Left cardiac atrium (tissue), 4 donors: Measurements from ENCODE around the gene MGAT1. TPM values are rescaled to one million over a fixed set of nuclear protein-coding genes. Genes with fewer than 3 reads are reported as not detected.

Experiments
- ATAC-seq, 2 donors: fragments of 200-7000 bp; cut with Tn5 transposase; one replicate each; pipeline ENCODE4 v1.9.1; 2020; ENCODE audit warnings: mild to moderate bottlenecking in 2 of 2, moderate library complexity in 2 of 2
- DNase-seq: peaks from one replicate; pipeline ENCODE4 v3.0.0-alpha.2; 2020
- intact Hi-C, 2 donors: fragments of 100-400 bp; cut with DNase I; formaldehyde crosslinking; loops; one replicate each; pipeline versions ENCODE4 v1.14.1 to v1.15.1; 2022 to 2023
- total RNA-seq, 2 donors: library from RNA; stranded (reverse); fragmentation: NEBNext Ultra II Directional; extraction: Animal tissue kit (Norgen Biotek cat#: 25700); gene quantifications; one replicate each; pipeline ENCODE4 v1.2.1, GENCODE V29; 2021
- donor health status: DM: no; HTN: yes; CAD: no.
- donor health status: DM: no; HTN: yes; CAD: no; lungs with severe emphysema.
- donor health status: DM: yes; HTN: yes; CAD: no.
- donor health status: Dilated cardiomyopathy.

MGAT1 gene
- total RNA-seq, 2 donors from 2014 or later, result 95.8 to 133 TPM

DNA sequence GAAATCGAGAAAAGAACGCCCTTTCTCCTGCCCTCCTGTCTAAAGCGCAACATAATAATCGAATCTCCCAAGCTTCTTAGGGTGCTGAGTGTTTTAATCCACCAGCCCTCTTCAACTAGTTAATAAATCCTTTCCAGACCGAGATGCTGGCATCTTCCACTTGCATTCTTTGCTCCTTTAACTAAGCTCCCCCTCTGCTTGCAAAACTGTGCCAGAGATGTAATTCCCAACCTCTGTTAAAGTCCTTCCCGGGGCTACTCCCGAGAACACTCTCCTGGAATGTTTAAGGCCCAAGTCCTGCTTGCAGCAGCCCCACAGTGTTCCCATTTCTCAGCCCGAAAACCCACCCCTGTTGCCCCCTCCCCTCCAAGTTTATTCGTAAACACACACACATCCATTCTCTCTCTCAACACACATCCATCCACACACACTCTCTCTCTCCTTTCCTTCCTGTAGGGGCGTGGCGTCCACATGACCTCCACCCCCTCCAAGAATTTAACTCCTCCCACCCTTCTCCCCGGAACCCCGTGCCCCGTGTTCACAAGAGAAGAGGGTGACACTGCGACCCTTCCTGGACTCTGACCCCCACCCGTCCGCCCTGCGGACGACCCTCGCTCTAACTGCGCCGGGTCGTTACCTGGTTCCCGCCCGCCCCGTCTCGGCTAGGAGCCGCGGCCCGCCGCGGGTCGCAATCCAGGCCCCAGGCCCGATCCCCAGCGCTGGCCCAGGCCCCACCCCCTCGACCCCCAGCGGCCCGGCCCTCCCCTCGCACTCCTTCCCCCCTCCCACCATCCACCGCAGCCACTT lies 7.0 kb upstream of the MGAT1 start:
- peak; percentile 92 to 95 for ATAC-seq
- peak; percentile 80 for DNase-seq
- intact Hi-C loops, result no loop called here

DNA sequence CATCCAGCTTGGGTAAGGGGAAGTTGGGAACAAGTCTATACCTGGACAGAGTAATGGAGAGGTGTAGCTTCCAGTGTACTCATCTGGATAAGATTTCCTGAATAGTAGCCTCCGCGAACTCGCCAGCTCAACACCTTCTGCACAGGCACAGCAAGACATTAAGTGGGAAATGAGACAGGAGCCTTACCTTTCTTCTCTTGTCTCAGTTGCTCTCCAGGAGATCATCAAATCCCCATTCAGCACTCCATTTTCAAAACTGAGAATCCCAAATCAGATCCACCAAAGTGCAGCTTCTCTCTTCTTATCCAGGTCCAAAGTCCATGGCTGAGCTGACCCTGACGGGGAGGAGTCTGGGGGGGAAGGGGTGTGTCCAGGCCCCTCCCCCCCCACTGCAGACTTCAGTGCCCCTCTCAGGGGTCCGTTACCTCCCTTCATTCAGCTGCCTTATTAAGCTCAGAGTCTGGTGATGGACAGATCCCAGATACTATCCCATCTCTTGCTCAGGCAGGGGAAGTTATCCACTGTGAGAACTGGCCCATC lies 5.9 kb upstream of the MGAT1 start:
- ATAC-seq, result no peak
- DNase-seq, result no peak
- intact Hi-C loops, result no loop called here

DNA sequence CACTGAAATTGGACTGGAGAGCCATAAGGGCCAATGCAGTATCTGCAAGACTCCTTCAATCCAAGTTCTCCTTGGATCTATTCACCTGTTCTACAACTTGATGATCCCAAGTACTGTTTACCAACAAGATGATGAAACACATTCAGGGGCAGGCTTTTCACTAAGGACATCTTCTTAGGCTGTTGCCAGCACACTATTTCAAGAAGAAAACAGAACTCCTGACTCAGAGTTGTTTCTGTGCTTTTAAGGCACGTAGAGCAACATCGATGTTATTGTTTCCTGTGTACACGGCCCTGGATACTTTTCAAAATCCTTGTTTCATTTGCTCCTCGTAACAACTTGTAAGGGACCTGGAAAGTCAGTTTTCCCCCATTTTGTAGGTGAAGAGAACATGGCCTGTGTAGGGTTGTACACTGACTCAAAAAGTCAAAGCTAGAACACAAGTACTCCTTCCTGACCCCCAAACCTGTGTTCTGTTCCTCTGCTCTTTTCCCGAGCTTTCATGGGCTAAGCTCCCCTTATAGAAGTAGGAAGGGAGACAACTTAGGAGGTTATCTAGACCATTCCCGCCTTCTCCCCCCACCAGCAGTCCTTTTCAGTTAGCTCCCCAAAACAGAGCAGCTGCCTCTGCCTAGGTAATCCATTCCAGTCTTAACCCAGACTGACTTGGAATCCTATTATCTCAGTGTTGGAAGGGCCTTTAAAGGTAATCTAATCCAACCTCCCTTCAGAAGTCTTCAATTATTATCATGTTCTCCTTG lies 5.2 kb upstream of the MGAT1 start:
- DNase-seq (no peak), ATAC-seq (no peak)
- intact Hi-C loops, result no loop called here

DNA sequence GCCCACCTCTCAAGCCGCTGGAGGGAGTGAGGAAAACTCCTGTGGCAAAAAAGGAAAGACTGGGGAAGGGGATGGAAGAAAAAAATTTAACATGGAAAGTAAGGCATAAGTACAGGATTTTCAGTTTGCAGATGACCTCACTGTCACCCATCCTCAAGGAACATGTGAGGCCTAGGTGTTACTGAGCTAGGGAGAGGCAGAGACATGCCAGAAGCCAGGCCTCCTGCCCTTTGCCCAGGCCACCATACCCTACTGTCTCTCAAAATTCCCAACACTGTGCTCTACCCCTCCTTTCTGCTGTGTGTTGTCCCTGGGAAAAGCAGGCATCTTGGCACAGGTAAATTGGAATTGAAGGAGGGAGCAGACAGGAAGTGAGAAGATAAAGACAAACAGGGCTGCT lies 4.4 kb upstream of the MGAT1 start:
- DNase-seq (no peak), ATAC-seq (no peak)
- intact Hi-C loops, result no loop called here

DNA sequence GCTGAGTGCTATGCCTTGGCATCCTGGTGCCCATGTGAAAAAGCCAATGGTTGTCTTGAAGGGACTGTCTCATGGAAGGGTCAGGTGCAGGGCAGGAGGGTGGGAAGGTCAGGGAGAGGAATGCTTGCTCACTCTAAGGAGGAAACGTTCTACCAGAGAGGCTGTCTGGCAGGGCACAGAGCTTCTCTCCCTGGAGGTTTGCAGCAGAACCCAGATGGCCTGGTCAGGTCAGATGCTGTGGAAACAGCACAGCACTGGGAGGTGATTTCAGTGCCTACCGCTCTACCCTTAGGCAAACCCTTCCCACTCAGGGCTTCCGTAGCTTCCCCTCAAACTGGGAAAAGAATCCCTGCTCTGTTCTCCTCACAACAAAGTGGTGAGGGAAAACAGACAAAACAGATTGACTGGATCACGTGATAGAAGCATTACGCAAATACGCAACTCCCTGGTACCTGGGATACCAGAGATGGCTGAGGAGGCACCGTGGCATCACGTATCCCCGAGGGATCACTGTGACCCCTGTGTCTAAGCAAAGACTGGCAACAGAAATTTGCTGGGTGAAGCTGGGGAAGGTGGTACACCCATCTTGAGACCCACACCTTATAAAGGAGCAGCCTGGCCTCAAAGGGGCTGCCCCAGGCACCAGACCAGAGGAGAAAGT lies 3.9 kb upstream of the MGAT1 start:
- ATAC-seq (no peak), DNase-seq (no peak)
- intact Hi-C loops, result no loop called here

DNA sequence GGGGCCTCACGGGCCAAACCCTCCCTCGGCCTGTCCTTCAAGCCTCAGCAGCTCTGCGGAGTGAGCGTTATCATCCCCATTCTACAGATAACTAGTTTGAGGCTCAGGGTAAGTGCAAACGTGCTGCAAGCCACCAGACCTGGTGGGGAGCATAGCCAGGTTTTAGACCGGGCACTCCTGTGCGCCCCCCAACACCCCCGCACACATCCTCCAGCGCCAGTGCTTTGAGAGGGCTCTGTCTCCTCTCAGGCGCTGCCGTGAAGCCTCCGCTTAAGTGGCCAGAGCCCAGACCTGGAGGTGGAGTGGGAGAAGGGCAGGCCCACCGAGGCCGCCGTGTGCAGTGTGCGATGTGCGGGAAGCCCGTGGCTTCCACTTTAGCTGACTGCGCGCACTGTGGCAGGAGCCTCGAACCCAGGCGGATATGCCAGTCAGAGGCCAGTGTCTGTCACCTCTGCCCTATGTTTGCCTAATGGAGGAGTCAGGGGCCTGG lies 1.6 kb upstream of the MGAT1 start:
- DNase-seq (no peak), ATAC-seq (no peak)
- intact Hi-C loops, result no loop called here

DNA sequence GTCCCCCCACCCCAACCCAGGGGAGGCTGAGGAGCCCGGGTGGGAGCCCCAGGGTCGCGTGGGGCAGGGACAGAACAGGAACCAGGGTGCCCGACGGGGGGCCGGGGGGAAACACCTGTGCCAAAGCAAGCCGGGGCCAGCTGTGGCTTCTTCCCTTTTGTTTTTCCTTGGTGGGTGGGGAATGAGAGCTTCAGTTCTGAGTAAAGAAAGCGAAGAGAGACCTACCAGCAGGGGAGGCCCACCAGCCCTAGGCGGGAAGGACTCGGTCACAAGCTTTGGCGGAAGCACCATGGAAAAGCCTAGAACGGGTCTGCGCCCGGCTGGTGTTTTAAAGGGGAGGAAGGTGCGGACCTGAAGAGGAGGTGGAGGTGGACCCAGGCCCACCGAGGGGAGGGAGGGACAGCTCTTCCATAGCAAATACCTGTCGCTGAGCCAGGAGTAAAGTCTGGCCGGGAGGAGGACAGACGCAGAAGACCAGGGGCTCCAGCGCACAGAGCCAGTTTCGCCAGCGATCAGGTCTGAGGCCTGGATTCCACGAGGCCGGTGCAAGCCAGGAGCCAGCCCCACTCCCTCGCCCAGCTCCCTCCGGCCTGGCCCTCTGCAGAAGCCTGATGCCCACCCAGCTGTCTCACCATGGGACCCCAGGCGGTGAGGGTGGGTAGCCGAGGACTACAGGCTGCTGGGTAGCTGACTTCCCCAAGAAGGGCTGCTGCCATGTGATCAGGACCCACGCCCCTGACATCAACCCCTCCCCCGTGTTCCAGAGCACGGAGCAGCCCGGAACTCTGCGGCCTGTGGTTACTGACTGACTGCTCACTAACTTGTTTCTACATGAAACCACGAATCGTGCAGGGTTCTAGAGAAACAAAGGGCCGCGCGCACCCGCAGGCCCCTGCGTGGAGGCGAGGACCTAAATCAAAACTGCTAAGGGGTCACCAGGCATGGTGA lies 849 bp upstream of the MGAT1 start:
- peak; percentile 77 for DNase-seq
- peak; percentile 31 to 60 for ATAC-seq
- intact Hi-C loops, result no loop called here

DNA sequence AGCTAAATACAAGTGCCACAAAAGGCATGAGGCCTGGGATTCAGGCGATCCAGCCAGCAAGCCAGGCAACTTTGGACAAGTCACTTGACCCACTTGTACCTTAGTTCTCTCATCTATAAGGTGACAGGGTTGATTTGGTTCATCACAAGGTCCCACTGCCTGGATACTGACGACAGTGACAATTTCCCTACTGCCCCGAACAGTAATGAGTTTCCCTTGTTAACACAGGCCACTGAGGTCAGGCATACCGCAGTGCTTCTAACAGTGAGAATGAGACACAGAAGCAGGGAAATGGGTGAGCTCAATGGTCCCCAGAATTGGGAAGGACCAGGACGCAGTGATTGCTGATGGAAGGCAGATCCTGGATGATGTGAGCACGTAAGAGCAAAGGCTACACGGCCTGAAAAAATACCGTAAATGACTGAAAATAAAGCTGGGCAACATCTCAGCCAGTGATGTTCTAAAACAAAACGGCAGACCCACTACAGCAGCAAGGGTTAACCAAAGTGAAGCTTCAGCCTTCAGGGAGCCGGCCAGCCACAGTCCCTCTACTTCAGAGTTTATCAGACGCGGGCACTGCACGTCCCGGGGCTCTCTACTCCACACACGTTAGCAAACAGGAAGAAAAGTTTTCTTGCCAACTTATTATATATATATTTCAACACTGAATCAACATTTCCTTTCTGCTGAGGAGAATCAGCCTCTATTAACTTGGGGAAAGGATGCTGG lies 846 bp downstream of the MGAT1 start:
- intact Hi-C loops, result no loop called here
- ATAC-seq (peak; percentile 1 to 6), DNase-seq (no peak)

DNA sequence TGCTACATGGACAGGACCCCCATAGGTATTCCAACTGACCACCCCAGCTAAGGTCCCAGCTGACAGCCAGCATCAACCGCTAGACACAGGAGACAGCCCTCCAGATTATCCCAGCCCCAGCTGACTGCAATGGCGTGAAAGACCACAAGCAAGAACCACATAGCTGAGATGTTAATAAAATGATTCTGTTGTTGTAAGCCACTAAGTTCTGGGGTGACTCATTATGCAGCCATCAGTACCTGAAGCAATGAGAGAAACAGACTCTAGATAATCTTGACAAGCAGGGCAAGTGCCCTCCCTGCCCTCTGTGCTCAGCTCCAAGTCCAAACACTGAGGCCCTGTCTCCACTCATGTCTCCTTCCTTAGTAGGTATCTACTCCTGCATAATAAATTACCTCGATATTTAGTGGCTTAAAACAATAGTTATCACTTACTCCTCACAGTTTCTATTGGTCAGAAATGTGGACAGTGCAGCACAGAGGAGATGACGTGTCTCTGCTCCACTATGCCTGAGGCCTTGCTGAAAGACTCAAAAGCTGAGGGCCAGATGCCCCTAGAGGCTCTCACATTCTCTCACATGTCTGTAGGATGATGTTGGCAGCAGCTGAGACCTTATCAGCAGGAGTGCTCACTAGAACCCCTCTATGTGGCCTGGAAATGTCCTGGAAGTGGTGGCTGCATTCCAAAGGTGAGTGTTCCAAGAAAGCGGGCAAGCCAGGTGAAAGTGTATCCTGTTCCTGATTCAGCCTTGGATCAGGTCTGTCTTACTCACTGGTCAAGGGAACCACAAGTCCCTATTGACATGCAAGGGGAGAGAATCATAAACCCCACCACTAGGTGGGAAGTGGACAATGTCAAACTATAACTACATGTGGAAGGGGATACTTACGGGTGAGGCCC lies 2.5 kb downstream of the MGAT1 start:
- DNase-seq (no peak), ATAC-seq (no peak)
- intact Hi-C loops, result loop anchor here in 1 of 2 donors (10.0 kb wide), 1 partner anchor 245 kb away; the partner anchor contains the start of gene BTNL9

DNA sequence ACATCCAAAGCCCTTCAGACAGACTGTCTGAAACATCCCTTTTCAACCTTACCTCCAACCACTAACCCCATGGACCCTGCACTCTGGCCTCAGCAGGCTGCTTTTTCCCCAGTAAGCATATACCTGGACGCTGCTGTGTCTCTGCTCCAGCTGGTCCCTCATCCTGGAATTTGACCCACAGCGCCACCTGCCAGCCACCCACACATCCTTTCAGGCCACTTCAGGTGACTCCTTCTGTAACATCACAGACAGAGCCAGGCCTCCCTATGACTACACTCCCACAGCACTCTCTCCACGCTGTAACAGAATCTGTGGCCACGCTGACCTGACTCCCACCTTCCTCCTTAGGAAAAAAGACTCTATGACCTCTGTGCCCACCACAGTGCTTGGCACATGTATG lies 3.4 kb downstream of the MGAT1 start:
- ATAC-seq (no peak), DNase-seq (no peak)
- intact Hi-C loops, result loop anchor here in 1 of 2 donors (10.0 kb wide), 1 partner anchor 246 kb away; the partner anchor contains the start of gene BTNL9

DNA sequence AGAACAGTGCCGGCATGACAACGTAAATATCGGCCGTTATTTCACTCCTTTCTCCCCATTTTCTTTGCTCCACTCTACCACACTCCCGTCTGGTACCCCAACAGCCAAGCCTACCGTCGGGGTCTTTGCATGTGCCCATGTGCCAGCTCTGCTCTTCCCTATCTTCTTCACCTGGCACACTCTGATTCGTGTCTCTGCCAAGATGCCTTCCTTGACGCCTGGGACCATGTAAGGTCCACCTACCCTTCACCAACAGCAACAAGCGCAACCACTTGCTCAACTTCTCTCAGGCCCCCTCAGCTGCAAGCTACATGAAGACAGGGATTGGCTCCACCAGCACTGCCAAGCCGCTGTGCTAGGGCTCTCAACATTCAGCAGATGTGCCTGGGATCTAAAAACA lies 4.4 kb downstream of the MGAT1 start:
- DNase-seq (no peak), ATAC-seq (no peak)
- intact Hi-C loops, result loop anchor here in 1 of 2 donors (10.0 kb wide), 1 partner anchor 247 kb away; the partner anchor contains the start of gene BTNL9

DNA sequence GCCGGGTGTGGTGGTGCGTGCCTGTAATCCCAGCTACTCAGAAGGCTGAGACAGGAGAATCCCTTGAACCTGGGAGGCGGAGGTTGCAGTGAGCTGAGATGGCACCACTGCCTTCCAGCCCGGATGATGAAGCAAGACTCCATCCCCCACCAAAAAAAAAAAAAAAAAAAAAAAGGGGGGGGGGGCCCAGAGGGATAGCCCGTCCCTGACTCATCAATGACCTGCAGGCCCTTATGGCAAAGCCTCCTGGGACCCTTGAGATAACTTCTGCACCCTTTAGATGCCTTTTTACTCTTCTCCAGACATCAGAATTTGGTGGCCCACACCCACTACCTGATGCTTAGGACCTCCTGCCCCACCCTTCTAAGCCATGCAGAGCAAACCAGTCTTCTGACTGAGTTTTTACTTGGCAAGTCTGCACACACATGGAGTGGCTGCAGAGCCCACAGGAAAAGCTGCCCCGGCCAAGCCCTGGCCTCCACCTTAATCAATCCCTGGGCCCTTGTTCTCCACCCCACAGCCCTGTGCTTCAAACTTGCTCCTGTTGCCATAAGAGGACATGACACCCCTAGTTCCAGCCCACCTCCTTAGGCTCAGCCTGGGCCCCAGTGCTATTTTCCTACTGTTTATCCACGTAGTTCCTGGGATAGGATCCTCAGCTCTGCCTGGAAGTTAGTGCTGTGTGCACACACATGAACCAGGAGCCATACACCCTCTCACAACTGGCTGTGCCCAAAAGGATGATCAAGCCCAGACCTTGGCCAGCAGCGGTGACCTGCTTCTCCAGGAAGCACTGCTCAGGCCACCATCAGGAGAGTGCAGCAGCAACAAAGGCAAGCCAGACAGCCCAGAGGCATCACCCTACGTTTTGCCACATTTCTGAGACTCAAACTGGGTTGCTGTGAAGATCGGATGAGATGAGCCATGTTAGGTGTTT lies 5.1 kb downstream of the MGAT1 start:
- no peak for DNase-seq
- intact Hi-C loops, result loop anchor here in 1 of 2 donors (10.0 kb wide), 1 partner anchor 247 kb away; the partner anchor contains the start of gene BTNL9
- no peak for ATAC-seq

DNA sequence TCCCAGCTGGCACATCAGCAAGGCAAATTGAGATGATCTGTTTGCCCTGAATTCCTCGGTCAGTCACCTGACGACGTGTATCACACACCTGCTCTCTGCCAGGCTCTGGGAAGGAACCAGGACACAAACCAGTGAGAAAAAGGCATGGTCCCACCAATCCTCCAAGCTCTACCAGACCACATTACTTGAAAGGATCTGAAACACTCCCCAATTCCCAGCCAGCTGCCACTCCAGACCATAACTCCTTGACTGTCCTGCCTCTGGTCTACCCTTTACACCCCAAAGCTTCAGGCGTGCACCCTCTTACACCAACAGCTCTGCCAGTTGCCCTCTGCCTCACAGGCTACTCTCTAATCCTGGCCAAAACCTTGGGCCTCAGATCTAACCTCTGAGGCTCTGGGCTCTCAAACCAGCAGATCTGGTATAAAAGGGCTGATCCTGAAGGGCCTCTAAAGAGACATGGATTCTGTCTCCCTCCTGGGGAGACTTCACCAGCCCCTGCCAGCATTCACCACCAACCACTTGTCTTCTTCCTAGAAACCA lies 6.8 kb downstream of the MGAT1 start:
- no peak for ATAC-seq
- intact Hi-C loops, result loop anchor here in 1 of 2 donors (10.0 kb wide), 1 partner anchor 249 kb away; the partner anchor contains the start of gene BTNL9
- DNase-seq, result no peak

DNA sequence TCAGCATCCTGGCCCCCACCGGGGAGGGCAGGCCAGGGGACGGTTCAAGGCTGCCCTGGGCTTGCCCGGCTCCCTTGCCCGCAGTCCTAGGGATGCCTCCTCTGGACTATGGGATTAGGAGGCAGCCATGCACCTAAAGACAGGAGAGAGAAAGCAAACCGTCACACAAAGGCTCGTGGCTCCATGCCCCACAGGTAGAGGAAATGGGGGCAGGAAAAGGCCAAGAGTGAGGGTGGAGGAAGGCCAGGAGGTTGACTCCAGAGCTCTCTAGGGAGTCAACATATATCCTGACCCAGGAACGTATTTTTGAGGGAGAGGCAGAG lies 9.7 kb downstream of the MGAT1 start:
- DNase-seq (no peak), ATAC-seq (peak in 1 of 2 donors; percentile 4)
- intact Hi-C loops, result loop anchor here in 1 of 2 donors (10.0 kb wide), 1 partner anchor 252 kb away; the partner anchor contains the start of gene BTNL9
